Natural killer cell (primary cell): ENCODE results near the gene CFP. TPM values are rescaled to one million over a fixed set of nuclear protein-coding genes. Genes with fewer than 3 reads are reported as not detected.

Source experiments
- ATAC-seq, 3 donors: fragments of 150-1000 bp in 2 of 3; fragments of 200-7000 bp in 1 of 3; cut with Tn5 transposase; 1 replicate in 1 of 3; 2 replicates in 2 of 3; pipeline ENCODE4 v1.10.0; 2021; ENCODE audit warnings: mild to moderate bottlenecking in 2 of 3, moderate library complexity in 2 of 3
- DNase-seq, 2 donors: peaks; one replicate each; pipeline versions ENCODE4 v3.0.0 to v3.0.0-alpha.2; 2013 to 2021; ENCODE audit warnings: mixed read lengths in 1 of 2
- H3K27ac ChIP-seq: one replicate; pipeline ENCODE4 v1.5.1; 2013; ENCODE audit warnings: mild to moderate bottlenecking, low read length
- H3K27me3 ChIP-seq: one replicate; pipeline ENCODE4 v1.6.1; 2013; ENCODE audit warnings: low read length; ENCODE audit not compliant: control insufficient read depth, insufficient read depth
- H3K36me3 ChIP-seq: one replicate; pipeline ENCODE4 v1.6.1; 2013; ENCODE audit warnings: low read length; ENCODE audit not compliant: control insufficient read depth, insufficient read depth
- H3K4me1 ChIP-seq: one replicate; pipeline ENCODE4 v1.6.1; 2013; ENCODE audit warnings: low read length; ENCODE audit not compliant: control insufficient read depth, insufficient read depth
- H3K4me3 ChIP-seq: one replicate; pipeline ENCODE4 v1.5.1; 2013; ENCODE audit warnings: low read length
- H3K9me3 ChIP-seq: one replicate; pipeline ENCODE4 v1.6.1; 2013; ENCODE audit warnings: low read length; ENCODE audit not compliant: control insufficient read depth, insufficient read depth
- H3K27ac Mint-ChIP-seq, 2 donors: one replicate each; pipeline ENCODE4 v1.8.0; 2022; ENCODE audit warnings: mild to moderate bottlenecking in 2 of 2, mixed read lengths in 2 of 2, moderate library complexity in 1 of 2
- H3K27me3 Mint-ChIP-seq, 2 donors: one replicate each; pipeline ENCODE4 v1.8.0; 2022; ENCODE audit warnings: low read depth in 2 of 2, mixed read lengths in 2 of 2
- H3K36me3 Mint-ChIP-seq: one replicate; pipeline ENCODE4 v1.8.0; 2022; ENCODE audit warnings: mixed read lengths
- H3K4me1 Mint-ChIP-seq, 2 donors: one replicate each; pipeline ENCODE4 v1.8.0; 2022; ENCODE audit warnings: mixed read lengths in 2 of 2
- H3K4me3 Mint-ChIP-seq: one replicate; pipeline ENCODE4 v1.8.0; 2022; ENCODE audit warnings: mild to moderate bottlenecking, moderate library complexity, mixed read lengths
- H3K9me3 Mint-ChIP-seq, 2 donors: one replicate each; pipeline ENCODE4 v1.8.0; 2022; ENCODE audit warnings: mixed read lengths in 2 of 2
- CTCF ChIP-seq: fragments of 200-600 bp; IDR thresholded peaks from one replicate; pipeline ENCODE4 v1.8.0; 2022; ENCODE audit warnings: antibody characterized with exemption
- WGBS: methylation state at CpG from one replicate; pipeline ENCODE4 v1.1.7; 2013; ENCODE audit warnings: missing lambda C conversion rate; ENCODE audit not compliant: insufficient coverage; 5-methylcytosine and 5-hydroxymethylcytosine counted together
- intact Hi-C: fragments of 100-400 bp; cut with micrococcal nuclease; formaldehyde crosslinking; loops from one replicate; pipeline ENCODE4 v1.14.2; 2022
- total RNA-seq, 4 donors: library from RNA; stranded (reverse); fragments of 120-200 nt in 1 of 4; gene quantifications; one replicate each; pipeline versions ENCODE4 v1.2.3 to v1.2.4, GENCODE V29; 2013 to 2022

The CFP gene
- total RNA-seq, 3 donors from 2014 or later (not counting 1 experiment from before 2014, with no cell fraction given), result 9.0 to 21.1 (median 19.3) TPM

GRCh38 chrX:47648376-47648775 lies 18.6 kb upstream of the CFP start:
- Mint-ChIP-seq H3K36me3 (no peaks in the 10 kb centered on the region), H3K9me3 (no peaks in the 10 kb centered on the region), H3K27me3 (no peaks in the 10 kb centered on the region), H3K4me3 (peak overlapping the region; percentile 26), H3K27ac (no peak overlapping the region), H3K4me1 (peaks cover 15 to 33% of the 10 kb centered on the region in 2 donors)
- no peak for ATAC-seq
- no peak for TF ChIP-seq CTCF
- Histone ChIP-seq H3K4me1 (peaks cover 22% of the 10 kb centered on the region), H3K4me3 (no peak overlapping the region), H3K27ac (no peak overlapping the region), H3K9me3 (no peaks in the 10 kb centered on the region), H3K36me3 (peaks cover 4% of the 10 kb centered on the region), H3K27me3 (no peaks in the 10 kb centered on the region)
- WGBS, result 100% methylated on average over 1 of the region's 2 CpGs
- DNase-seq, result no peak
- intact Hi-C loops, result no loop called here

- H3K36me3 Mint-ChIP-seq, result no peaks in the 10 kb centered on the region
- H3K9me3 ChIP-seq, result no peaks in the 10 kb centered on the region
Measured at GRCh38 chrX:47646636-47647035, 16.9 kb upstream of the CFP start.

GRCh38 chrX:47645530-47645929 lies 15.8 kb upstream of the CFP start:
- WGBS, result 93% methylated on average over 10 of the region's 10 CpGs
- TF ChIP-seq CTCF, result no peak
- Mint-ChIP-seq H3K36me3 (peaks cover 3% of the 10 kb centered on the region), H3K27ac (no peak overlapping the region), H3K4me3 (no peak overlapping the region), H3K4me1 (peaks cover 7 to 24% of the 10 kb centered on the region in 2 donors), H3K9me3 (no peaks in the 10 kb centered on the region), H3K27me3 (peaks cover 0 to under 1% of the 10 kb centered on the region in 2 donors)
- no peak overlapping the region for H3K4me3 ChIP-seq
- H3K36me3 ChIP-seq, result peaks cover 8% of the 10 kb centered on the region
- no peak for DNase-seq
- intact Hi-C loops, result no loop called here
- ATAC-seq, result no peak
- H3K9me3 ChIP-seq, result no peaks in the 10 kb centered on the region
- H3K27me3 ChIP-seq, result no peaks in the 10 kb centered on the region
- no peak overlapping the region for H3K27ac ChIP-seq
- peaks cover 13% of the 10 kb centered on the region for H3K4me1 ChIP-seq

More at GRCh38 chrX:47646636-47647035, 16.9 kb upstream of the CFP start:
- Histone ChIP-seq H3K4me1 (peaks cover 22% of the 10 kb centered on the region), H3K36me3 (no peaks in the 10 kb centered on the region), H3K4me3 (no peak overlapping the region), H3K27me3 (no peaks in the 10 kb centered on the region), H3K27ac (no peak overlapping the region)
- ATAC-seq (no peak), DNase-seq (no peak)
- H3K27ac Mint-ChIP-seq, result no peak overlapping the region
- H3K4me3 Mint-ChIP-seq, result no peak overlapping the region
- no peaks in the 10 kb centered on the region for H3K9me3 Mint-ChIP-seq
- H3K27me3 Mint-ChIP-seq, result no peaks in the 10 kb centered on the region
- no peak for TF ChIP-seq CTCF
- peaks cover 15 to 33% of the 10 kb centered on the region in 2 donors for H3K4me1 Mint-ChIP-seq
- intact Hi-C loops, result no loop called here
- 98% methylated on average over 5 of the region's 6 CpGs for whole genome bisulfite sequencing

GRCh38 chrX:47644557-47645091 lies 14.9 kb upstream of the CFP start:
- peaks cover 4 to 7% of the 10 kb centered on the region in 2 donors for H3K27me3 Mint-ChIP-seq
- Histone ChIP-seq H3K4me1 (peaks cover 11% of the 10 kb centered on the region), H3K36me3 (peaks cover 17% of the 10 kb centered on the region), H3K4me3 (no peak overlapping the region), H3K27ac (no peak overlapping the region), H3K27me3 (no peaks in the 10 kb centered on the region), H3K9me3 (peaks cover 2% of the 10 kb centered on the region)
- no peaks in the 10 kb centered on the region for H3K9me3 Mint-ChIP-seq
- ATAC-seq, result peak in 2 of 3 donors; percentile 58 to 68
- 80% methylated on average over 12 of the region's 12 CpGs for WGBS
- peaks cover 10% of the 10 kb centered on the region for H3K36me3 Mint-ChIP-seq
- no peak for TF ChIP-seq CTCF
- no peak overlapping the region for H3K4me3 Mint-ChIP-seq
- intact Hi-C loops, result no loop called here
- H3K4me1 Mint-ChIP-seq, result peaks cover 7 to 20% of the 10 kb centered on the region in 2 donors
- DNase-seq, result peak in 1 of 2 donors; percentile 35
- peak overlapping the region in 1 of 2 donors; percentile 44 for H3K27ac Mint-ChIP-seq
